Right lobe of liver (tissue), 6 donors: ENCODE data around the gene PPM1H. TPM values are rescaled to one million over a fixed set of nuclear protein-coding genes. Genes with fewer than 3 reads are reported as not detected.

Source experiments
- ATAC-seq, 4 donors: fragments of 200-7000 bp; cut with Tn5 transposase; one replicate each; pipeline ENCODE4 v1.9.1; 2020; ENCODE audit warnings: mild to moderate bottlenecking in 4 of 4, moderate library complexity in 4 of 4
- DNase-seq, 3 donors: peaks; one replicate each; pipeline ENCODE4 v3.0.0-alpha.2; 2020
- H3K27ac ChIP-seq, 3 donors: fragments of 200-600 bp; one replicate each; pipeline ENCODE4 v1.8.0; 2022
- H3K27me3 ChIP-seq, 2 donors: fragments of 200-600 bp; one replicate each; pipeline ENCODE4 v1.8.0; 2022
- H3K36me3 ChIP-seq, 4 donors: fragments of 200-600 bp; sonication (generic) in 1 of 4; one replicate each; pipeline versions ENCODE4 v1.5.1 to v1.8.0; 2017 to 2022; ENCODE audit warnings: control low read depth in 1 of 4
- H3K4me1 ChIP-seq, 4 donors: fragments of 200-600 bp; sonication (generic) in 1 of 4; one replicate each; pipeline versions ENCODE4 v1.5.1 to v1.8.0; 2017 to 2022; ENCODE audit warnings: control low read depth in 1 of 4
- H3K4me3 ChIP-seq, 3 donors: fragments of 200-600 bp; one replicate each; pipeline ENCODE4 v1.8.0; 2022
- H3K9me3 ChIP-seq, 4 donors: fragments of 200-600 bp; sonication (generic) in 1 of 4; one replicate each; pipeline versions ENCODE4 v1.5.1 to v1.8.0; 2017 to 2022; ENCODE audit warnings: control low read depth in 1 of 4
- CTCF ChIP-seq, 4 donors: fragments of 200-600 bp in 3 of 4; fragments of 450-650 bp in 1 of 4; IDR thresholded peaks; one replicate each; pipeline versions ENCODE4 v1.5.1 to v1.8.0; 2016 to 2022; ENCODE audit warnings: antibody characterized with exemption in 4 of 4, mild to moderate bottlenecking in 2 of 4
- POLR2A ChIP-seq: fragments of 450-650 bp; IDR thresholded peaks from one replicate; pipeline ENCODE4 v1.6.1; 2017; ENCODE audit warnings: antibody characterized with exemption, mild to moderate bottlenecking
- WGBS: methylation state at CpG from one replicate; pipeline ENCODE4 v1.1.6; 2018; ENCODE audit warnings: low coverage, low lambda C conversion rate; ENCODE audit not compliant: insufficient coverage; ENCODE audit errors: missing lambda C conversion rate; 5-methylcytosine and 5-hydroxymethylcytosine counted together
- intact Hi-C, 2 donors: fragments of 100-400 bp; cut with DNase I; formaldehyde crosslinking; loops; one replicate each; pipeline versions ENCODE4 v1.11.2 to v1.14.1; 2022
- total RNA-seq, 6 experiments: library from RNA; depleted of rRNA in 2 of 6; stranded (reverse); fragments of >200 nt in 2 of 6; fragmentation: NEBNext Ultra II Directional in 3 of 6; extraction: Animal tissue kit (Norgen Biotek cat#: 25700) in 3 of 6; gene quantifications; one replicate each; pipeline versions ENCODE4 v1.1.0 to v1.2.4, GENCODE V29; 2016 to 2023
- donor health status: DM: no; HTN: yes; CAD: no.
- donor health status: DM: no; HTN: no; CAD: no.
- donor health status: DM: no; HTN: no; CAD: no.
- donor health status: DM: no; HTN: yes; CAD: no.
- donor health status: DM: no; HTN: yes; CAD: no.

The PPM1H gene
- total RNA-seq, 6 experiments from 2014 or later = 3.8 to 9.2 (median 6.5) TPM

DNA sequence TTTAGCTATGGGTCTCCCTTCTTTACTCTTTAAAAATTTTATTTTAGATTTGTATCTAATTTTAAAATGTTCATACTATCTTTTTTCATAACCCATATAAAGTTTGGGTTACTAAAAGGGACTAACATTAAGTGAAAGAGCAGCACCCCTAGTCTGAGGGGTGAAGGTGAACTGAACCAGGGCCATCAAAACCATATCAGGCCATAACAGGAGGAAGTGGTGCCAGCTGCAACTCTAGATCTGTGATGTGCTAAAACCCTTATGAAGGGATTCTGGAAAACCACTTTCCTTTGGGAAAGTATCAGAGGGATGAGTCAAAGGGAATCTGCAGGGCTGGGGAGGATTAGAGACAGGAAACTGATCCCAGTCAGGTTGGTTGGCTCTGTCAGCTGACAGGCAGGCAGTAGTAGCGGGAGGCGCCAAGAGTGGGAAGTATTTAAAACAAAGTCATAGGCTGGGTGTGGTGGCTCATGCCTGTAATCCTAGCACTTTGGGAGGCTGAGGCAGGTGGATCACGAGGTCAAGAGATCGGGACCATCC lies 162.5 kb downstream of the PPM1H start:
- no peaks in the 10 kb centered on the region for H3K27me3 ChIP-seq
- no peak overlapping the region for H3K27ac ChIP-seq
- WGBS = 95% methylated on average over 4 of the region's 4 CpGs
- H3K4me3 ChIP-seq = no peak overlapping the region
- H3K4me1 ChIP-seq = peaks cover 0 to 9% (median 0%) of the 10 kb centered on the region in 4 donors
- no peaks in the 10 kb centered on the region for H3K36me3 ChIP-seq
- no peaks in the 10 kb centered on the region for H3K9me3 ChIP-seq
- ATAC-seq = no peak
- no peak for DNase-seq
- TF ChIP-seq CTCF (IDR thresholded peaks at IDR 0.05) (no peak), POLR2A (no peak)
- intact Hi-C loops = no loop called here

GRCh38 chr12:62771828-62772227 lies 163.1 kb downstream of the PPM1H start:
- no peak for TF ChIP-seq CTCF (IDR thresholded peaks at IDR 0.05)
- TF ChIP-seq POLR2A = no peak

DNA sequence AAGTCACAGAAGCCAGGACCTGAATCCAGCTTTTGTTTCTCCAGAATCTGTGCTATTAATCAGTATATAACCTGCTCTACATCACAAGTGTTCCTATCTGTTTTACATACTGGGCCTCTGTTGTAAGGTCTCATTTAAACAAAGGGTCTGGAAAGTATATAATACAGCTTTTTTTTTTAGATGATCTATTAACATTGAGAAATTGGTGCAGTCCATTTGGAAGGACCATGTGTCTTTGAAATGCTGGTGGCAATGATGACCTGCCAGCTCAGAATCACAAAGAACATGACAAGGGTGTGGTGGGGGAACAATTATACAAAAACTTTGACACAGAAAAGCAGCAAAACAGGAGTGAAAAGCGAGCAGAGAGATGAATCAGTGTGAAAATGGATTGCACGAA lies 164.6 kb downstream of the PPM1H start:
- intact Hi-C loops = no loop called here
- DNase-seq (no peak), ATAC-seq (no peak)
- TF ChIP-seq CTCF (IDR thresholded peaks at IDR 0.05) (no peak), POLR2A (no peak)
- no peaks in the 10 kb centered on the region for H3K9me3 ChIP-seq
- no peak overlapping the region for H3K4me3 ChIP-seq
- no peak overlapping the region for H3K27ac ChIP-seq
- no peaks in the 10 kb centered on the region for H3K36me3 ChIP-seq
- H3K4me1 ChIP-seq = no peaks in the 10 kb centered on the region
- WGBS = 88% methylated on average over 2 of the region's 2 CpGs
- H3K27me3 ChIP-seq = no peaks in the 10 kb centered on the region

More at GRCh38 chr12:62771828-62772227, 163.1 kb downstream of the PPM1H start:
- Histone ChIP-seq H3K36me3 (no peaks in the 10 kb centered on the region), H3K27ac (no peak overlapping the region), H3K9me3 (no peaks in the 10 kb centered on the region), H3K27me3 (no peaks in the 10 kb centered on the region), H3K4me1 (peaks cover 0 to 5% (median 0%) of the 10 kb centered on the region in 4 donors), H3K4me3 (no peak overlapping the region)
- 89% methylated on average over 2 of the region's 2 CpGs for WGBS
- intact Hi-C loops = no loop called here
- DNase-seq = no peak
- ATAC-seq = no peak

GRCh38 chr12:62769076-62769619 lies 165.8 kb downstream of the PPM1H start:
- no peak for DNase-seq
- Histone ChIP-seq H3K36me3 (no peaks in the 10 kb centered on the region), H3K4me3 (no peak overlapping the region), H3K4me1 (no peaks in the 10 kb centered on the region), H3K9me3 (no peaks in the 10 kb centered on the region), H3K27ac (no peak overlapping the region), H3K27me3 (no peaks in the 10 kb centered on the region)
- TF ChIP-seq CTCF (IDR thresholded peaks at IDR 0.05) (no peak), POLR2A (no peak)
- 45% methylated on average over 2 of the region's 3 CpGs for WGBS
- ATAC-seq = peak in 1 of 4 donors; percentile 55
- intact Hi-C loops = no loop called here
